B cell (primary cell): ENCODE results near the gene LUZP1.

Experiments
- EZH2 ChIP-seq: IDR thresholded peaks from 2 replicates; pipeline ENCODE4 v1.6.1; 2012; ENCODE audit warnings: borderline replicate concordance, low read depth, mild to moderate bottlenecking, moderate library complexity, low read length; ENCODE audit not compliant: insufficient read depth, poor library complexity, severe bottlenecking
- TF ChIP-seq, protein P1 (sequence below): fragments of 200-600 bp; IDR thresholded peaks from one replicate; pipeline ENCODE4 v1.8.0; 2022; ENCODE audit warnings: antibody characterized with exemption, mild to moderate bottlenecking

DNA sequence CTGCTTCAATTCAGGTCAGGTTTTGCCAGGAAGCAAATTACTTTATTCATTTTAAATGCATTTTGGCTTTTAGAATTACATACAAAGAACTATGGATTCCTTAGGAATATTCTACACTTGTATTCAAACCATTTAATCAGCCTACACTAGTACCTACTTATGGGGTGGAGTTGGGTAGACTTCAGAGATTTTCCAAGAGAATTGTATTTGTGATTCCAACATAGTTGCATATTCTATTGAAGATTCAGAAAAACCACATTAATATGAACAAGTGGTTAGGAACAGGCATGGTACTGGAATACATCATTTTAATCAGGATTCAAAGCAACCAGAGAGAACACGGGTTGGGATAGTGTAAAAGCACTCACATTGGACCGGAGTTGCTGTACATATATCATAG is 33.4 kb downstream of the LUZP1 start:
- TF ChIP-seq, protein P1, sequence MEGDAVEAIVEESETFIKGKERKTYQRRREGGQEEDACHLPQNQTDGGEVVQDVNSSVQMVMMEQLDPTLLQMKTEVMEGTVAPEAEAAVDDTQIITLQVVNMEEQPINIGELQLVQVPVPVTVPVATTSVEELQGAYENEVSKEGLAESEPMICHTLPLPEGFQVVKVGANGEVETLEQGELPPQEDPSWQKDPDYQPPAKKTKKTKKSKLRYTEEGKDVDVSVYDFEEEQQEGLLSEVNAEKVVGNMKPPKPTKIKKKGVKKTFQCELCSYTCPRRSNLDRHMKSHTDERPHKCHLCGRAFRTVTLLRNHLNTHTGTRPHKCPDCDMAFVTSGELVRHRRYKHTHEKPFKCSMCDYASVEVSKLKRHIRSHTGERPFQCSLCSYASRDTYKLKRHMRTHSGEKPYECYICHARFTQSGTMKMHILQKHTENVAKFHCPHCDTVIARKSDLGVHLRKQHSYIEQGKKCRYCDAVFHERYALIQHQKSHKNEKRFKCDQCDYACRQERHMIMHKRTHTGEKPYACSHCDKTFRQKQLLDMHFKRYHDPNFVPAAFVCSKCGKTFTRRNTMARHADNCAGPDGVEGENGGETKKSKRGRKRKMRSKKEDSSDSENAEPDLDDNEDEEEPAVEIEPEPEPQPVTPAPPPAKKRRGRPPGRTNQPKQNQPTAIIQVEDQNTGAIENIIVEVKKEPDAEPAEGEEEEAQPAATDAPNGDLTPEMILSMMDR, result no peak
- no peak for TF ChIP-seq EZH2
